Liver (tissue), 9 donors: ENCODE results near the gene TGFBR1. TPM values are rescaled to one million over a fixed set of nuclear protein-coding genes. Genes with fewer than 3 reads are reported as not detected.

Experiments
- DNase-seq: peaks from one replicate; pipeline ENCODE4 v3.0.0-alpha.2; 2017; ENCODE audit warnings: low spot score
- H3K27ac ChIP-seq, 2 donors: one replicate each; pipeline ENCODE4 v1.7.0; 2013; ENCODE audit warnings: inconsistent platforms in 2 of 2, low read length in 2 of 2, control low read depth in 1 of 2, low read depth in 1 of 2, mild to moderate bottlenecking in 1 of 2
- H3K27me3 ChIP-seq, 4 donors: one replicate each; pipeline versions ENCODE4 v1.6.1 to v1.7.0; 2013; ENCODE audit warnings: low read length in 3 of 4, inconsistent platforms in 1 of 4, mild to moderate bottlenecking in 1 of 4, moderate library complexity in 1 of 4; ENCODE audit not compliant: control insufficient read depth in 4 of 4, insufficient read depth in 4 of 4
- H3K36me3 ChIP-seq, 4 donors: one replicate each; pipeline versions ENCODE4 v1.6.1 to v1.7.0; 2013; ENCODE audit warnings: low read length in 3 of 4, mild to moderate bottlenecking in 3 of 4, low read depth in 1 of 4, moderate library complexity in 1 of 4; ENCODE audit not compliant: control insufficient read depth in 4 of 4, insufficient read depth in 3 of 4
- H3K4me1 ChIP-seq, 4 donors: one replicate each; pipeline versions ENCODE4 v1.6.1 to v1.7.0; 2013; ENCODE audit warnings: low read length in 3 of 4, mild to moderate bottlenecking in 3 of 4, moderate library complexity in 1 of 4; ENCODE audit not compliant: control insufficient read depth in 4 of 4, insufficient read depth in 4 of 4
- H3K4me3 ChIP-seq, 3 donors: one replicate each; pipeline versions ENCODE4 v1.6.1 to v1.7.0; 2013; ENCODE audit warnings: low read length in 3 of 3, control low read depth in 1 of 3, low read depth in 1 of 3, mild to moderate bottlenecking in 1 of 3
- H3K9ac ChIP-seq, 2 donors: one replicate each; pipeline ENCODE4 v1.7.0; 2013; ENCODE audit warnings: low read length in 2 of 2, mild to moderate bottlenecking in 2 of 2, moderate library complexity in 2 of 2, control low read depth in 1 of 2, low read depth in 1 of 2
- H3K9me3 ChIP-seq, 4 donors: one replicate each; pipeline versions ENCODE4 v1.6.1 to v1.7.0; 2013; ENCODE audit warnings: low read length in 3 of 4; ENCODE audit not compliant: control insufficient read depth in 4 of 4
- CTCF ChIP-seq: fragments of 150-350 bp; IDR thresholded peaks from 2 replicates; pipeline ENCODE4 v1.5.1; 2017; ENCODE audit warnings: improper control_type of control experiment, low read depth, low read length; ENCODE audit not compliant: missing input control
- EGR1 ChIP-seq, 2 donors: IDR thresholded peaks; 2 replicates each; pipeline ENCODE4 v1.6.1; 2016 to 2018; ENCODE audit warnings: antibody characterized with exemption in 2 of 2, low read depth in 2 of 2
- FOXA1 ChIP-seq: IDR thresholded peaks from 2 replicates; pipeline ENCODE4 v1.6.1; 2016; ENCODE audit warnings: antibody characterized with exemption
- FOXA2 ChIP-seq: IDR thresholded peaks from 2 replicates; pipeline ENCODE4 v1.6.1; 2016; ENCODE audit warnings: antibody characterized with exemption
- HNF4G ChIP-seq: IDR thresholded peaks from 2 replicates; pipeline ENCODE4 v1.6.1; 2016; ENCODE audit warnings: antibody characterized with exemption
- JUND ChIP-seq, 2 donors: IDR thresholded peaks; 2 replicates each; pipeline ENCODE4 v1.6.1; 2016; ENCODE audit warnings: antibody characterized with exemption in 2 of 2
- NR2F2 ChIP-seq: IDR thresholded peaks from 2 replicates; pipeline ENCODE4 v1.6.1; 2016; ENCODE audit warnings: antibody characterized with exemption
- RAD21 ChIP-seq, 2 donors: IDR thresholded peaks; 2 replicates each; pipeline ENCODE4 v1.6.1; 2016; ENCODE audit warnings: antibody characterized with exemption in 2 of 2, mild to moderate bottlenecking in 2 of 2
- REST ChIP-seq: IDR thresholded peaks from 2 replicates; pipeline ENCODE4 v1.6.1; 2016; ENCODE audit warnings: antibody characterized with exemption, mild to moderate bottlenecking
- RXRA ChIP-seq, 2 donors: IDR thresholded peaks; 2 replicates each; pipeline ENCODE4 v1.6.1; 2017 to 2018; ENCODE audit warnings: antibody characterized with exemption in 2 of 2, mild to moderate bottlenecking in 1 of 2
- SP1 ChIP-seq: IDR thresholded peaks from 2 replicates; pipeline ENCODE4 v1.6.1; 2018; ENCODE audit warnings: antibody characterized with exemption, mild to moderate bottlenecking
- TAF1 ChIP-seq: conservative IDR thresholded peaks from 2 replicates; pipeline ENCODE4 v1.6.1; 2016; ENCODE audit warnings: antibody characterized with exemption, mild to moderate bottlenecking
- YY1 ChIP-seq: IDR thresholded peaks from 2 replicates; pipeline ENCODE4 v1.6.1; 2016; ENCODE audit warnings: antibody characterized with exemption, mild to moderate bottlenecking
- ZBTB33 ChIP-seq: IDR thresholded peaks from 2 replicates; pipeline ENCODE4 v1.6.1; 2016; ENCODE audit warnings: antibody characterized with exemption
- WGBS: extraction: QIAGEN DNeasy Blood & Tissue Kit; methylation state at CpG from one replicate; pipeline ENCODE4 v1.1.7; 2013; 5-methylcytosine and 5-hydroxymethylcytosine counted together
- polyA plus RNA-seq, 2 donors: library from polyadenylated mRNA; stranded (reverse) in 1 of 2; unstranded in 1 of 2; fragments of 200-250 nt in 1 of 2; fragments of >200 nt in 1 of 2; fragmentation: Nextera tagmentation in 1 of 2; extraction: Ambion mirVana in 1 of 2; gene quantifications; one replicate each; pipeline versions ENCODE4 v1.2.1 to v1.2.3, GENCODE V29; 2013 to 2015
- total RNA-seq, 2 donors: library from RNA; depleted of rRNA; stranded (reverse); fragments of >200 nt; gene quantifications; one replicate each; pipeline ENCODE4 v1.2.3, GENCODE V29; 2014
- donor health status: healthy.
- donor health status: healthy.
- donor health status: healthy.
- donor health status: healthy.
- donor health status: healthy.

Gene TGFBR1
- total and polyA plus RNA-seq, 4 donors = 3.1 to 18.2 (median 11.0) TPM

DNA sequence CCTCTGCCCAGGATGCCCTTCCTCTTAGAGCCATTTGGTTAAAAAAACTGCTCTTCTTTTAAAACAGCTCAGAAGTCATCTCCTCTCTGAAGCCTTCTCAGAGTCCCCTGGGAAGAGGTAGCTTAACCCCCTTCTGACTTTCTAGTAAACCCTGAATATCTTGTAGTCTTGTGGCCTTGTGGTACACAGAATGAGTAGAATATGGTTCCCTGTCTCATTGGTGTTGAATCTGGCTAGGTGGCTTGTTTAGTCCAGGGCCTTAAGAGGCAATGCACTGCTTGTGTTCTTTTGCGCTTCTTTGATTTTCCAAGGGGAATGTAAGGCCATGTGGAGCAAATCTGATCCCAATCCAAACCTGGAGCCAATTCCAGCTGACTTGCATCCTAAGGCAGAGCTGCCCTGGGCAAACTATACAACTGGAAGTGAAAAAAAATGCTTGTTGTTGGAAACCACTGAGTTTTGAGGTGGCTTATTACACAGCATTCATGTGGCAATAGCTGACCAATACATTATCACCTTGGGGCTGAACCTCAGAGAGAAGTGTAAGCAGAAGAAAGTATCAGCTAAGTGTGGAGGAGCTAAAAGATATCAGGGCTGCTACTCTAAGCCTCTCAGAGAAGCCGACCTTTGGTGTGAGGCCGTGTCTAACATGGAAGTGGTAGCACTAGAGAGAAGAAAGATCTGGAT lies 85.8 kb downstream of the TGFBR1 start:
- Histone ChIP-seq H3K36me3 (no peaks in the 10 kb centered on the region), H3K9ac (no peak overlapping the region), H3K27ac (no peak overlapping the region), H3K9me3 (no peaks in the 10 kb centered on the region), H3K27me3 (no peaks in the 10 kb centered on the region), H3K4me3 (no peak overlapping the region), H3K4me1 (no peaks in the 10 kb centered on the region)
- no peak for TF ChIP-seq YY1
- TF ChIP-seq EGR1 (IDR thresholded peaks at IDR 0.05; ENCODE audit: low read depth in 2 of 2) = no peak
- TF ChIP-seq TAF1 = no peak
- TF ChIP-seq NR2F2 = no peak
- TF ChIP-seq ZBTB33 = no peak
- no peak for TF ChIP-seq JUND (IDR thresholded peaks at IDR 0.05)
- TF ChIP-seq FOXA1 = no peak
- TF ChIP-seq RXRA (IDR thresholded peaks at IDR 0.05) = no peak
- 84% methylated on average over 3 of the region's 3 CpGs for WGBS
- no peak for DNase-seq

DNA sequence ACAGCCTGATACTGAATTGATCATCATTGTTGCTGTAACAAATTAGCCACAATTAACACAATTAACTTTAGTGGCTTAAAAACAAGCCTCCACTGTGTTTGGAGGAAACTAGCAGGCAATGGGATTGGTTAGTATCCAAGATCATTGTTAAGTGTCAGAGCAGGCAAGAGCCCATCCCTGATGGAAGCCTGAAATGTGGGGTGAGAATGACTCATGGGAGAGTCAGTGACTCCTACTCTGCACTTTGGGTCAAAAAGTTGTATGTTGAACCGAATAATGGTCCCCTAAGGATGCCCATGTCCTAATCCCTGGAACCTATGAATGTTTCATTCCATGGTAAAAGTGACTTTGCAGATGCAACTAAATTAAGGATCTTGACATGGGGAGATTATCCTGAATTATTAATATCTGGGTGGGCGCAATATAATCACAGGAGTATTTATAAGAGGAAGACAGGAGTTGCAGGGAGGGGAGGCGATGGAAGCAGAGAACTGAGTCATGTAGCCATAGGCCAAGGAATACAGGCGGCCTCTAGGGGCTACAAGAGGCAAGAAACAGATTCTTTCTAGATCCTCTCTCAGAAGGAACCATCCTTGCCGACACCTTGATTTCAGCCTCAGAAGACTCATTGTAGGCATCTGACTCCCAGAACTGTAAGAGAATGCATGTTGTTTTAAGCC lies 88.0 kb downstream of the TGFBR1 start:
- no peak for TF ChIP-seq SP1
- TF ChIP-seq TAF1 = no peak
- no peak for TF ChIP-seq NR2F2
- no peak for TF ChIP-seq YY1
- TF ChIP-seq FOXA1 = no peak
- no peak for TF ChIP-seq JUND (IDR thresholded peaks at IDR 0.05)
- TF ChIP-seq RAD21 (IDR thresholded peaks at IDR 0.05) = no peak
- TF ChIP-seq HNF4G = no peak
- no peak for TF ChIP-seq EGR1 (IDR thresholded peaks at IDR 0.05; ENCODE audit: low read depth in 2 of 2)
- TF ChIP-seq RXRA (IDR thresholded peaks at IDR 0.05) = no peak
- no peak for TF ChIP-seq FOXA2
- TF ChIP-seq CTCF = no peak
- no peak for TF ChIP-seq REST
- 85% methylated on average over 5 of the region's 5 CpGs for WGBS

More for the DNA sequence above, 88.0 kb downstream of the TGFBR1 start:
- Histone ChIP-seq H3K36me3 (no peaks in the 10 kb centered on the region), H3K27me3 (no peaks in the 10 kb centered on the region), H3K4me1 (no peaks in the 10 kb centered on the region), H3K9me3 (no peaks in the 10 kb centered on the region), H3K4me3 (no peak overlapping the region), H3K9ac (no peak overlapping the region), H3K27ac (no peak overlapping the region)
- no peak for DNase-seq
